ENCODE results near the gene ALDH18A1. TPM values are rescaled to one million over a fixed set of nuclear protein-coding genes. Genes with fewer than 3 reads are reported as not detected.
"Not testable (repeated sequence)": the region's sequence is repeated elsewhere in the genome, so short reads cannot be mapped to it uniquely, and the experiment has no call there.

ALDH18A1 gene
- polyA plus RNA-seq, 5 donors: 52.2 to 63.3 (median 60.6) TPM

DNA sequence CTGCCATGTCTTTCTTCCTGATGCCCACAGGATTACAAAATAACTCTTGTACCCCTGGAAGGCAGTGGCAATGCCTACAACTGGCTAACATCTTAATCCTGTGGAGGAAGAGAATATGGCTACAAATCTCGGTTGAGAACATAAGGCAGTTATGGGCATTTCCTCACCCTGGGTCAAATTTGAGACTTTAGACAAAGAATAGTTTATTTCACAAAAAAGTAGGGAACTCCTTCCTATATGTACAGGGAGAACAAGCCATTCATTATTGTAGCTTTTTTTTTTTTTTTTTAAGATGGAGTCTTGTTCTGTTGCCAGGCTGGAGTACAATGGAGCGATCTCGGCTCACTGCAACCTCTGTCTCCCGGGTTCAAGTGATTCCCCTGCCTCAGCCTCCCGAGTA lies 2.6 kb downstream of the ALDH18A1 start:
- DNase-seq: no peak

DNA sequence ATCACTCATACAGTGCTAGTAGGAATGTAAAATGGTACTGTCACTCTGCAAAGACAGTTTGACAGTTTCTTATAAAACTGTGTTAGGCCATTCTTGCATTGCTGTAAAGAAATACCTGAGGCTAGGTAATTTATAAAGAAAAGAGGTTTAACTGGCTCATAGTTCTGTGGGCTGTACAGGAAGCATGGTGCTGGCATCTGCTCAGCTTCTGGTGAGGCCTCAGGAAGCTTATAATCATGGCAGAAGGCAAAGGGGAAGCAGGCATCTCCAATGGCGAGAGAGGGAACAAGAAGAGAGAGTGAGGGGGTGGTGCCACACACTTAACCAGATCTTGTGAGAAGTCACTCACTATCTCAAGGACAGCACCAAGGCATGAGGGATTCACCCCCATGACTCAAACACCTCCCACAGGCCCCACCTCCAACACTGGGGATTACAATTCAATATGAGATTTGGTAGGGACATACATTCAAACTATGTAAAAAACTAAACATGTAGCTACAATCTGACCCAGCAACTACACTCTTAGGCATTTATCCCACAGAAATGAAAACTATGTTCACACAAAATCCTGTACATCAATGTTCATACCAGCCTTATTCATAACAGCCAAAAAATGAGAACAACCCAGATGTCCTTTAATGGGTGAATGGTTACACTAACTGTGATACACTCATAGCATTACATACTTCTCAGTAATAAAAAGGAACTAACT lies 5.0 kb downstream of the ALDH18A1 start:
- DNase-seq: no peak

GRCh38 chr10:95650232-95650631 lies 6.3 kb downstream of the ALDH18A1 start:
- no peak for DNase-seq

- no peak for DNase-seq
Measured at GRCh38 chr10:95648138-95648537, 8.4 kb downstream of the ALDH18A1 start.

GRCh38 chr10:95646160-95646559 lies 10.4 kb downstream of the ALDH18A1 start:
- DNase-seq: no peak

DNA sequence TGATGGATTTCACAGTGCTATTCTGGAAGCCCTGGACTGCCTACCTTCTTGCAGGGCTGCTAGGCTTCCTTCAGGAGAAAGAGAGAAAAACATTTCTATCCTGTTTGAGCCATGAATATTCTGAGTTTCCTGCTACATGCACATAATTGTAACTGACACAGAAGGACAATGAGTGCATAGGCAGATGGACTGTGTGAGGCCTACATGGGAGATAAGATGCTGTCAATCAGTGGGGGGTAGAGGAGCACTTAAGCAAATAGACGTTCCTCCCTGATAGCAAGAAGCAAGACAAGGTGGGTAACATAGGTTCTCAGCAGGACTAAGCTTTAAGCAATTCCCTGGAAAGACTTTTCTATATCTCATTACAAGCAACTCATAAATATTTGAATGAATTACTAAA lies 11.6 kb downstream of the ALDH18A1 start:
- no peak for DNase-seq

GRCh38 chr10:95640891-95641315 lies 15.6 kb downstream of the ALDH18A1 start:
- no peak for DNase-seq

GRCh38 chr10:95637911-95638310 lies 18.6 kb downstream of the ALDH18A1 start:
- DNase-seq: no peak

GRCh38 chr10:95637140-95637539 lies 19.4 kb downstream of the ALDH18A1 start:
- no peak for DNase-seq

DNA sequence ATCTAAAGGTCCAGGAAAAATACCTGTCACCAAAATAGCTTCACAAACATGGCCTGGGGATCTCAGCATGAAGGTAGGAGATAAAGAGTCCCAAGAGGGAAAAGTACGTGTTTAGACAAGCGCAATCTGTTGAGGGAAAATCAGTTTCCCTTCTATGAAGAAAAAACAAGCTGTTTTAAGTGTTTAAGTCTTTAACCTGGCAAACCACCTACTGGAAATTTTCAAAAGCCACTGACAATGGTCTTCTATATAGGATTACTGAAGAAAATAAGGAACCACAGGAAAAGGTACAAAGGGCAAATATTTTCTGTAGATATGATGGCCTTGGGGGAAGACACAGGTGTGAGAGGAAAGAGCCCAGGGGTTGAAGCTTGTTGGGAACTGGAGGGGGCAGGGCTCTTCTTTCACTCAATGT lies 21.2 kb downstream of the ALDH18A1 start:
- no peak for DNase-seq

- DNase-seq: no peak
Measured at GRCh38 chr10:95628786-95629185, 27.7 kb downstream of the ALDH18A1 start.

- no peak for DNase-seq
Measured at GRCh38 chr10:95626500-95626899, 30.0 kb downstream of the ALDH18A1 start.

DNA sequence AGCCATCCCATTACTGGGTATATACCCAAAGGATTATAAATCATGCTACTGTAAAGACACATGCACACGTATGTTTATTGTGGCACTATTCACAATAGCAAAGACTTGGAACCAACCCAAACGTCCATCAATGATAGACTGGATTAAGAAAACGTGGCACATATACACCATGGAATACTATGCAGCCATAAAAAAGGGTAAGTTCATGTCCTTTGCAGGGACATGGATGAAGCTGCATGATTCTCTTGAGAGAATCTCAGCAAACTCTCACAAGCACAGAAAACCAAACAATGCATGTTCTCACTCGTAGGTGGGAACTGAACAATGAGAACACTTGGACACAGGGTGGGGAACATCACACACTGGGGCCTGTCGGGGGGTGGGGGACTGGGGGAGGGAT lies 36.1 kb downstream of the ALDH18A1 start:
- DNase-seq: not testable (repeated sequence)

DNA sequence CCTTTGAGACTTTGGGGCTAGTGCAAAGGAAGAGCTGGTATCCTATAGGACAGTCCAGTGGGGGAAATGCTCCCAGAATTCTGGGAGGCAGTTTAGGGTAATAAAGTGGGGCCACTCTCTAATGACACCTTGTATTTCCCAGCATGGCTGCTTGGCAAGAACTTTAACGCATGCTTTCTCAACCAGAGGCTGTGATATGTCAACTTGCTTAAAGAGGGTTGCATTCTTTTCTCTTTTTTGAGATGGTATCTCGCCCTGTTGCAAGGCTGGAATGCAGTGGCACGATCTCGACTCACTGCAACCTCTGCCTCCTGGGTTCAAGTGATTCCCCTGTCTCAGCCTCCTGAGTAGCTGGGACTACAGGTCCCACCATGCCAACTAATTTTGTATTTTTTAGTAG lies 38.4 kb downstream of the ALDH18A1 start:
- DNase-seq: no peak

DNA sequence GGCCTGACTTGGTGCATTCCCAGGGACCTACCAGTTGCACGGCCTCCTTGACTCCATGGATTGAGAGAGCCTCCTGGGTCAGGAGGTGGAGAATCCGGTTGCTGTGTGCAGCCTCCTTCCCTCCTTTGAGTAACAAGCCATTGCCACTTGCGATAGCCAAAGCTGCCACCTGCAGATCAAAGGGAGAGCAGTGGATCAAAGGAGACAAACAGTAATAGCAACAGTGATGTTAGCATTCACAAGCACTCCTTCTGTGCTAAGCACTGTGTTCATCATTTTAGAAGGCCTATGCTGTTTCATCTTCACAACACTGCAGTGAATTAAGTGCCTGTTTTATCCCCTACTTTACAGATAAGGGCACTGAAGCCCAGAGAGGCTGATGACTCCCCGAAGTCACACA lies 40.1 kb downstream of the ALDH18A1 start:
- DNase-seq: no peak

DNA sequence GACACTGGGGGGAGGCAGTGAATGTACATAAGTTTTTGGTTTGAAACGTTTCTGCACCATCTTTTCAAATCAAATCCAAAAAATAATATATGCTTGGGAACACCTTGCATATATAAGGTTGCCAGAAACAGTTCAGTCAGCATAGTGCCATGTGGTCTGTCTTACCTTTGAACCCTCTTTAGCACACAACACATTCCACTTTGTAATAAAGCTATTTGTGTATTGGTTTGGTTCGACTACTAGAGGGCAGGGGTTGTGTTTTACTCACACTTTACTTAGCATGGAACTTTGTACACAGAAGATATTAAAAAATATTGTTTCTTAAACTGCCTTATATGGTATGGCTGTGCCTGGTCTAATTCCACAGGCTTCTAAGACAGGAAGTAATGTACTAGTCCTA lies 43.2 kb downstream of the ALDH18A1 start:
- DNase-seq: no peak

GRCh38 chr10:95610727-95611126 lies 45.8 kb downstream of the ALDH18A1 start:
- no peak for DNase-seq

GRCh38 chr10:95606922-95607321 lies 49.6 kb downstream of the ALDH18A1 start:
- no peak for DNase-seq

GRCh38 chr10:95605163-95605562 lies 51.3 kb downstream of the ALDH18A1 start:
- no peak for DNase-seq

DNA sequence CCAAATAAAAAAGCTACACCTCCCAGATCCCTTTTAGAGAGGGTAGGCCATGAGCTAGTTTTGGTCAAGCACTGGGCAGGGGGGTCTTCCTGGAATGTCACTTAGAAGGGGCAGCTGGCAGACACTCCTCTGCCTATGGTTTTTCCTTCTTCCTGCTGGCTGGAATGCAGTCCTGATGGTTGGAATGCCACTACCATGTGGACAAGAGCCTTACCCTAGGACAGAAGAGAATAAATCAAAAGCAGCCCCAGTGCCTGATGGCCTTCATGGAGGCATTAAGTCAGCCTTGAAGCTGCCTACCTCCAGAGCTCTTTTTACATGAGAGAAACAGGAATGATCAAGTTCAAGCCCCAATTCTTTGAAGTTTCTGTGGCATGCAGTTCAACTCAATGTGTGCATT lies 51.9 kb downstream of the ALDH18A1 start:
- no peak for DNase-seq

DNA sequence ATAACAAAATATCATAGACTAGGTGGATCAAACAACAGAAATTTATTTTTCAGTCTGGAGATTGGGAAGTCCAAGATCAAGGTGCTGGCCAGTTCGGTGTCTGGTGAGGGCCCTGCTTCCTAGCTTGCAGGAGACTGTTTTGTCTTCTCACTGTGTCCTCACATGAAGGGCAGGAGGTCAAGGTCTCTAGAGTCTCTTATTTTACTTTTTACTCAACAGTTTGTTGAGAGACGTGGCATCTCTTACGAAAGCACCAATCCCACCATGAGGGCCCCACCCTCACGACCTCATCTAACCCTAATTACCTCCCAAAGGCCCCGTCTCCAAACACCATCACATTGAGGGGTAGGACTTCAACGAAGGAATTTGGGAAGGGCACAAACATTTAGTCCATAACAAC lies 54.1 kb downstream of the ALDH18A1 start:
- no peak for DNase-seq

GRCh38 chr10:95601116-95601719 lies 55.3 kb downstream of the ALDH18A1 start:
- DNase-seq: peak; percentile 82 to 89

DNA sequence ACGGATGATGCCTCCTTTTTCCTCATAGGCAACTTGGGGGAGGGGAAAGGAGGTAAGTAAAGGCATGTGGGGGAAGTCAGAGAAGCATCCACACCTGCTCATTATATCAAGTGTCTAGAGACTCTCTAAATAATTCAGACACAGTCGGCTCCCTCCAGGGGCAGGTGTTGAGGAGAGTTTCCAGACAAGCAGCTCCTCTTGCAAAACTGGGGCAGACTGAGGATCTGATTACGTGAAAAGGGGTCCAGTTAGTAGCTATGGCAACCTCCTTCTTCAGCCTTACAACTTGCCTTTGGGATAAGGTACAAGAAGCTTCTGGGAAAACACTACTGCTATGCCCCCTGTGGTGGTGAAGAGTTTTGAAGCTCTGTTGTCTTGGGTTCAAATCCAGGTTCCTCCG lies 56.4 kb downstream of the ALDH18A1 start:
- DNase-seq: no peak

GRCh38 chr10:95597788-95598187 lies 58.7 kb downstream of the ALDH18A1 start:
- no peak for DNase-seq

Data from right lung (tissue), 5 donors.